ENCODE data around the gene PHLDA1.

- TF ChIP-seq CTCF (IDR thresholded peaks at IDR 0.05; ENCODE audit: low read length) (no peak), EZH2 (IDR thresholded peaks at IDR 0.05; ENCODE audit: borderline replicate concordance, low read length) (no peak)
These were observed 55.5 kb downstream of the PHLDA1 start for GRCh38 chr12:75976113-75976512.

All from OCI-LY1 (cell line).